ENCODE results near the gene CNN1.

DNA sequence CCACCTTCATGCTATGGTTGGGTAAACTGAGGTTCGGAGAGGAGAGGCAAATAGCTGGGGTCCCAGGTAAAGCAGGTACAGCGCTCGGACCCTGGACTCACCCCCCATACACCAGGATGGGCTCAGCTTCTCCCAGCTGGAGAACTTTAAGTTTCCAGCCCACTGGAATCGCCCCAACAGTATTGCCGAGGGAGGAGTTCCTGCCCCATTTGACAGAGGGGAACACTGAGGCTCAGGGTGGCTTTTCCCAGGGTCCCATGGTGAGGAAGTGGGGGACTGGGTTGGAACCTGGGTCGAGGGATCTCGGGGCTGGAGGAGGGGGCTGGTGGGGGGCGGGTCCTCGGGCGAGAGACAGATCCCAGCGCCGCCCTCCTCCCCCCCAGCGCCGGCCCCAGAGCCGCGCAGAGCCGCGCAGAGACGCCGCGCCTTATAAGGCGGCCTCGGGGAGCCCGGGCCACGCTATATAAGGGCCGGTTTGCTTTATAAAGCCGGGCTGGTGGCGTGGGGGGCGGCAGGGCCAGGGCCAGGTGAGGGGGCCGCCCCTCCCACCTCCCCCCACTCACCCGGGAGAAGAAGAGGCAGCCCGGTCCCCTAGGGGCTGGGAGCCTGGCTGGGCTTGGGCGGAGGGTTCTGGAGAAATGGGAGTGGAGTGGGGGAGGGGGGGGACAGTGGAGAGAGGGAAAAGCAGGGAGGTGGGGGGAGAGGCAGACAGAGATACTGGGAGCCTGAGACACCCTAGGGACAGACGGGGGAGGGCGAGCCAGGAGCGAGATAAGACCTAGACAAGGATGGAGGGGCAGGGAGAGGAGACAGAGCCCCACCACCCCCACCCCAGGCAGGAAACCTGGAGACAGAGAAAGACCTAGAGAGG is 1.1 kb downstream of the CNN1 start:
- TF ChIP-seq, protein P1, sequence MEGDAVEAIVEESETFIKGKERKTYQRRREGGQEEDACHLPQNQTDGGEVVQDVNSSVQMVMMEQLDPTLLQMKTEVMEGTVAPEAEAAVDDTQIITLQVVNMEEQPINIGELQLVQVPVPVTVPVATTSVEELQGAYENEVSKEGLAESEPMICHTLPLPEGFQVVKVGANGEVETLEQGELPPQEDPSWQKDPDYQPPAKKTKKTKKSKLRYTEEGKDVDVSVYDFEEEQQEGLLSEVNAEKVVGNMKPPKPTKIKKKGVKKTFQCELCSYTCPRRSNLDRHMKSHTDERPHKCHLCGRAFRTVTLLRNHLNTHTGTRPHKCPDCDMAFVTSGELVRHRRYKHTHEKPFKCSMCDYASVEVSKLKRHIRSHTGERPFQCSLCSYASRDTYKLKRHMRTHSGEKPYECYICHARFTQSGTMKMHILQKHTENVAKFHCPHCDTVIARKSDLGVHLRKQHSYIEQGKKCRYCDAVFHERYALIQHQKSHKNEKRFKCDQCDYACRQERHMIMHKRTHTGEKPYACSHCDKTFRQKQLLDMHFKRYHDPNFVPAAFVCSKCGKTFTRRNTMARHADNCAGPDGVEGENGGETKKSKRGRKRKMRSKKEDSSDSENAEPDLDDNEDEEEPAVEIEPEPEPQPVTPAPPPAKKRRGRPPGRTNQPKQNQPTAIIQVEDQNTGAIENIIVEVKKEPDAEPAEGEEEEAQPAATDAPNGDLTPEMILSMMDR (IDR thresholded peaks at IDR 0.05 in 4 of 5, conservative IDR thresholded peaks at IDR 0.05 in 1 of 5): no peak
- no peak for TF ChIP-seq POLR2A (IDR thresholded peaks at IDR 0.05)
